A673 (cell line): ENCODE measurements around the gene GNPTAB. TPM values are rescaled to one million over a fixed set of nuclear protein-coding genes. Genes with fewer than 3 reads are reported as not detected.
"Not testable (repeated sequence)": the region's sequence is repeated elsewhere in the genome, so short reads cannot be mapped to it uniquely, and the experiment has no call there.

Source experiments
- BruUV-seq: library from RNA; stranded (reverse); fragments of 400-500 nt; replicated peaks from 2 replicates; lab custom pipeline; 2021; lab: Mats Ljungman, UMichigan
- CTCF ChIA-PET: fragments of 300-600 bp; sonication (Branson Sonifier 250); formaldehyde crosslinking; loops from one replicate; lab custom pipeline; 2022; ENCODE audit warnings: antibody characterized with exemption; lab: Charles Lee
- POLR2A ChIA-PET: fragments of 300-600 bp; sonication (Branson Sonifier 250); formaldehyde crosslinking; loops from one replicate; lab custom pipeline; 2022; ENCODE audit warnings: antibody characterized with exemption; ENCODE audit not compliant: low non-redundant PET; lab: Charles Lee
- DNase-seq: peaks from one replicate; pipeline ENCODE4 v3.0.0-alpha.2; 2015; ENCODE audit warnings: low spot score
- H3K27ac ChIP-seq: fragments of 200-600 bp; sonication (generic); 2 replicates; pipeline ENCODE4 v1.5.1; 2016; ENCODE audit warnings: mixed run types, low read depth, mild to moderate bottlenecking, mixed read lengths, antibody characterized with exemption, low read length; ENCODE audit not compliant: poor library complexity, severe bottlenecking
- H3K27me3 ChIP-seq: fragments of 200-600 bp; sonication (generic); replicated peaks from 2 replicates; pipeline ENCODE4 v1.6.1; 2017; ENCODE audit warnings: mixed run types, low read depth, mild to moderate bottlenecking, mixed read lengths, antibody characterized with exemption, low read length; ENCODE audit not compliant: insufficient read depth, poor library complexity
- H3K36me3 ChIP-seq: fragments of 200-600 bp; sonication (generic); 2 replicates; pipeline ENCODE4 v1.6.1; 2016; ENCODE audit warnings: mixed run types, mild to moderate bottlenecking, mixed read lengths, antibody characterized with exemption, low read length; ENCODE audit not compliant: insufficient read depth, poor library complexity, severe bottlenecking
- H3K4me1 ChIP-seq: fragments of 200-600 bp; sonication (generic); 2 replicates; pipeline ENCODE4 v1.6.1; 2017; ENCODE audit warnings: mixed run types, mild to moderate bottlenecking, mixed read lengths, antibody characterized with exemption, low read length; ENCODE audit not compliant: insufficient read depth, poor library complexity, severe bottlenecking
- H3K4me3 ChIP-seq: fragments of 200-600 bp; sonication (generic); 2 replicates; pipeline ENCODE4 v1.5.1; 2016; ENCODE audit warnings: low read depth, mixed run types, mild to moderate bottlenecking, mixed read lengths, low read length; ENCODE audit not compliant: poor library complexity, severe bottlenecking
- H3K9me3 ChIP-seq: fragments of 200-600 bp; sonication (generic); 2 replicates; pipeline ENCODE4 v1.6.1; 2016; ENCODE audit warnings: mixed run types, low read depth, mild to moderate bottlenecking, mixed read lengths, antibody characterized with exemption, low read length; ENCODE audit not compliant: poor library complexity, severe bottlenecking
- CTCF ChIP-seq: fragments of 300-800, 200-600 bp; sonication (generic); conservative IDR thresholded peaks from 2 replicates; pipeline ENCODE4 v1.5.1; 2017; ENCODE audit warnings: low read depth, mild to moderate bottlenecking, antibody characterized with exemption, low read length, moderate library complexity, mixed read lengths
- EZH2 ChIP-seq: fragments of 200-600 bp; sonication (generic); IDR thresholded peaks from 2 replicates; pipeline ENCODE4 v1.6.1; 2017; ENCODE audit warnings: borderline replicate concordance, low read depth, mild to moderate bottlenecking, mixed read lengths, antibody characterized with exemption, low read length; ENCODE audit not compliant: poor library complexity, severe bottlenecking
- intact Hi-C: fragments of 100-400 bp; cut with micrococcal nuclease; formaldehyde crosslinking; loops from one replicate; pipeline ENCODE4 v1.10.0; 2022; ENCODE audit not compliant: unreplicated experiment
- total RNA-seq: library from RNA; stranded (reverse); gene quantifications from 2 replicates; pipeline ENCODE4 v1.2.3, GENCODE V29; 2021

Gene GNPTAB
- total RNA-seq, 1 experiment from 2014 or later: 19.9 TPM

DNA sequence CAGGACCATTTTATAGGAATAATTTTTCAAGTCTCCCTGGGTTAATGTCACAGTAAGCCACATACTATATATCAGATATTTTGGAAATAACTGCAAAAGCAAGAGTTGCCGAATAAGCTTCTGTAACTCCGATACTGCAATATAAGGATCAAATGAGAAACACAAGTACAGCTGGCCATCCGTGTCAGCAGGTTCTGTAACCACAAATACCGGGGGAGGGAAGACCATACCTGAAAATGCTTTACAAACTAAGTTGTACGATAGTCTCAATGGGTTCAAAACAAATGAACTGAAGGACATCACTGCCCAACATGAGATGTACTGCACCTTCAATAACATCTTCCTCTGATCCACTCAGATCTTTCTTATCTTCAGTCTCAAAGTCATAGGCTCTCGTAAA is 93.3 kb downstream of the GNPTAB start:
- ChIA-PET POLR2A (no interaction called here), CTCF (no interaction called here)
- no peak for TF ChIP-seq EZH2
- TF ChIP-seq CTCF: no peak
- no peaks in the 10 kb centered on the region for H3K27me3 ChIP-seq
- H3K4me3 ChIP-seq: no peak overlapping the region
- DNase-seq: no peak
- H3K9me3 ChIP-seq: no peaks in the 10 kb centered on the region
- no peak overlapping the region for H3K27ac ChIP-seq
- no peaks in the 10 kb centered on the region for H3K4me1 ChIP-seq
- BruUV-seq: no TSS peak
- no peaks in the 10 kb centered on the region for H3K36me3 ChIP-seq
- intact Hi-C loops: no loop called here

- BruUV-seq, H3K36me3 ChIP-seq, H3K27me3 ChIP-seq, H3K9me3 ChIP-seq, intact Hi-C loops, CTCF ChIA-PET, DNase-seq, H3K27ac ChIP-seq, POLR2A ChIA-PET, H3K4me1 ChIP-seq, H3K4me3 ChIP-seq: not testable (repeated sequence)
Observed at GRCh38 chr12:101734482-101734881, 96.3 kb downstream of the GNPTAB start.

DNA sequence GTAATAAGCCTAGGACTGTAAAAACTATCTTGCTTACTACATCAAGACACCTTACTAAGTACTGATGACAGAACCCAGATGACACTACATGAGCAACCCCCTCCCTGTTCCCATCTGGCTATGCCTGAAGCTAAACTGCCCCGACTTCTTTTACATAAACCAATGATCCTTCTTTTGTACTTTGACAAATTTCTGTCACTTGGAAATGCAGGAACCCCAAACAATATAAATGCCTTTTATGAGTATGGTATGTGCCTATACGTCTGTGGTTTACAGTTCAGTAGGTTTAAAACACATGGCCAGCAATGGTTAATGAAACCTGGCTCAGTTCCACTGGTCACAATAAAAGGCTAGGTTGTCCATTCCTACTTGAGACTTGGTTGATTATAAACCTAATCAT is 97.6 kb downstream of the GNPTAB start:
- CTCF ChIA-PET: no interaction called here

More for the DNA sequence above, 97.6 kb downstream of the GNPTAB start:
- Histone ChIP-seq H3K4me1 (no peaks in the 10 kb centered on the region), H3K9me3 (no peaks in the 10 kb centered on the region), H3K36me3 (no peaks in the 10 kb centered on the region), H3K27me3 (no peaks in the 10 kb centered on the region), H3K4me3 (no peak overlapping the region), H3K27ac (no peak overlapping the region)
- TF ChIP-seq CTCF (no peak), EZH2 (no peak)
- POLR2A ChIA-PET: no interaction called here
- no TSS peak for BruUV-seq
- intact Hi-C loops: no loop called here
- DNase-seq: no peak
